Uterus (tissue), 2 donors: ENCODE measurements around the gene LCN1.

Experiments
- CTCF ChIP-seq, 4 experiments: fragments of 200-600 bp in 2 of 4; fragments of 450-650 bp in 2 of 4; sonication (generic) in 2 of 4; IDR thresholded peaks; one replicate each; pipeline ENCODE4 v1.5.1; 2016 to 2019; ENCODE audit warnings: antibody characterized with exemption in 4 of 4, mild to moderate bottlenecking in 2 of 4, moderate library complexity in 1 of 4
- POLR2A ChIP-seq, 2 donors: fragments of 450-650 bp; IDR thresholded peaks; one replicate each; pipeline ENCODE4 v1.6.1; 2016; ENCODE audit warnings: antibody characterized with exemption in 2 of 2, mild to moderate bottlenecking in 1 of 2, moderate library complexity in 1 of 2

GRCh38 chr9:135490166-135490870 is 30.9 kb upstream of the LCN1 start:
- TF ChIP-seq CTCF (IDR thresholded peaks at IDR 0.05) (no peak), POLR2A (IDR thresholded peaks at IDR 0.05) (no peak)
